ENCODE results near the gene TTC4.

TTC4 gene

GRCh38 chr1:54715493-54716298 lies at the start of gene TTC4:
Gene TTC4, plus strand, starts transcription at chr1:54715861. Its CDS starts 48 bp downstream, at chr1:54715909.
- DNase-seq (ENCODE audit: low read depth): peak; percentile 81

DNA sequence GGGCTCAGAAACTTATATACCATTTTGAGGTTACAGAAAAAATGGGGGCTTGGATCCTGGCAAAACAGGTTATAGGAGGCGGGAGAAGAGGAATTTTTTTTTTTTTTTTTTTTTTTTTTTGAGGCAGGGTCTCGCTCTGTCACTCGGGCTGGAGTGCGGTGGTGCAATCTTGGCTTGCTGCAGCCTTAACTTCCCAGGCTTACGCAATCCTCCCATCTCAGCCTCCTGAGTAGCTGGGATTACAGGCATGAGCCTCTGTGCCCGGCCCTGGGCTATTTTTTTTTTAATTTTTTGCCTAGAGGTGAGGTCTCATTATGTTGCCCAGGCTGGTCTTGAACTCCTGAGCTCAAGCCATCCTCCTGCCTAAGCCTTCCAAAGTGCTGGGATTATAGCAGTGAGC lies 49.3 kb upstream of the TTC4 start:
- no peak for DNase-seq (ENCODE audit: low read depth)

GRCh38 chr1:54667797-54668196 lies 47.9 kb upstream of the TTC4 start:
- DNase-seq (ENCODE audit: low read depth): no peak

GRCh38 chr1:54668567-54668966 lies 47.1 kb upstream of the TTC4 start:
- DNase-seq (ENCODE audit: low read depth): no peak

DNA sequence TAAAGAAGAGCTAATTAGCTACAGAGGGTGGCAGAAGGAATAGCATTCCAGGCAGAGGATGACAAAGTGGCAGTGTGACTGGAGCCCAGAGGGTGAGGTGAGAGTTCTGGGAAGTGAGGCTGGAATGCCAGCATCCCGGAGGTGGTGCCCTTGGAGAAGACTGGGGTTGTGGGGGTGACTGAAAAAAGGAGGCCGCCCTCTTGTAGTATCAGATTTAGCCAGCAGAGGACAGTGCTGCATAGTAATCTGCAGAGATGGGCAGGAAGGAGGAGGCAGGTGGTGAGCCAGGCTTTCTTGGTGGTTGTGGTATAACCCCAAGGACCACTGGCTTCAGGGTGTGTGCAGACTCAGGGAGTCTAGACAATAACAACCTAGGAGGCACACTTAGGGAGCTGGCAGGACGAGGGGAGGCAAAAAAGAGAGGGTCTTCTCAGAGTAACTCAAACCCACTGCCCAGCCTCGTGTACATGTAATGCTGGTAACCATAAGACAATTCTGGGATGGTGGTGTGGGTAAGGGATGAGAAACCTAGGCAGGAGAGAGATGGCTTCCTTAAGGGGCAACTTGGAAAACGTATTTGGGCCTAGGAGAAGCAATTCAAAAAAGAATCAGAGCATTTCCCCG lies 43.6 kb upstream of the TTC4 start:
- DNase-seq (ENCODE audit: low read depth): peak; percentile 59

- no peak for DNase-seq (ENCODE audit: low read depth)
Observed at GRCh38 chr1:54678776-54679643, 36.7 kb upstream of the TTC4 start.

GRCh38 chr1:54679706-54680105 lies 36.0 kb upstream of the TTC4 start:
- DNase-seq (ENCODE audit: low read depth): no peak

GRCh38 chr1:54680387-54680786 lies 35.3 kb upstream of the TTC4 start:
- DNase-seq (ENCODE audit: low read depth): no peak

- DNase-seq (ENCODE audit: low read depth): no peak
Observed at GRCh38 chr1:54681358-54681757, 34.3 kb upstream of the TTC4 start.

DNA sequence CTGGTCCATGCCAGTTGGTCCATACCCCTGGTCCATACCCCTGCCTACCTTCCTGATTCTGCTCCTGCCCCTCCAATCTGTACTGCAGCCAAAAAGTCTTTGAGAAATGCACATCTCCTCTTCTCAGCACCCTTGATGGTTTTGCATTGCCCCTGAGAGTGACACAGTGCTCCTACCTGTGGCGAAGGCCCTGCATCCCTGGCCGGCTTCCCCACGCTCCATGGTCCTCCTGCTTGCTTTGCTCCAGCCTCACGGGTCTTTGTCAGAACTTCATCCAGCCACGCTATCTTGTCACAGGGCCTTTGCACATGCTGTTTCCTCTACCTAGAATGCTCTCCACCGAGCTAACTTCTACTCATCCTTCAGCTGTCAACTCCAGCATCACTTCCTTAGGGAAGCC lies 32.2 kb upstream of the TTC4 start:
- no peak for DNase-seq (ENCODE audit: low read depth)

DNA sequence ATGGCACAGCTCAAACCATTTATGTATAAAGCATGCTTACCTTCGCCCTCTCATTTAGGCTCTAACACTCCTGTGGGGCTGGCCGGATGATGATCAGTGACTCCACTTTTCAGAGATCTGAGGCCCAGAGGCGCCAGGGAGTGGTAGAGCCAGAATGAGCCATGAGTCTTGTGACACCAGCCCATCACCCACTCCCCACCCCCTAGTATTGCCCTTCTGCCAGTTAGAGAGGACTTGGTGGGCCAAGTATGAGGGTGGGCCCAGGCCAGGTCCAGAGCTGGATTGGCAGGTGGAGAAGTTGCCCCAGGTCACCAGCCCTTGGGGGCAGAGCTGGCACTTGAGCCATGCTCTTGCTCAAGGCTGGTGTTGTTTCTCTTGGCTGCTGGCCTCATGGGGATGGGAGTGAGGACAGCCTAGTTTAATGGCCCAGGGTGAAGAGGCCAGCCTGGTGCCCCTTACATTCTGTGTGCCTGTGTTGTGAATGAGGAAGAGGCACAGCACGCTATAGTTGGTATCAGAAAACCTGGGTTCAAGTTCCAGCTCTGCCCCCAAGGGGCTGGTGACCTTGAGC lies 30.2 kb upstream of the TTC4 start:
- no peak for DNase-seq (ENCODE audit: low read depth)

DNA sequence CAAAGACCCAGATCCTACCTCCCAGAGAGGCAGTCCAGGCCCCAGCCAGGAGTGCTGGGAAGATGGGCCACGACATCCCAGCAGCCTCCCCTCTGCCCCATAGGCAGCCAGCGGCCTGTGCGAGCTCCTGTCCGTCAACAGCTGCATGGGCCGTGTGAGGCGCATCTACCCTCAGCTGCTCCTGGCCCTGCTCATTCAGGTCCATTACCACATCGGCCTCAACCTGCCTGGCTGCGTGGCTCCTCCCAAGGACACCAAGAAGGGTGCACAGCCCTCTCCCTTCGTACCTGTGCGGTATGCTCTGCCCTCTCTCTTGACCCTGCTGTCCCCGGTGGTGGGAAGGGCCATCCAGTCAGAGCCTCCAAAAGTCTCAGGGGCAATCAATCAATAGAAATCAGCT lies 29.5 kb upstream of the TTC4 start:
- DNase-seq (ENCODE audit: low read depth): no peak

DNA sequence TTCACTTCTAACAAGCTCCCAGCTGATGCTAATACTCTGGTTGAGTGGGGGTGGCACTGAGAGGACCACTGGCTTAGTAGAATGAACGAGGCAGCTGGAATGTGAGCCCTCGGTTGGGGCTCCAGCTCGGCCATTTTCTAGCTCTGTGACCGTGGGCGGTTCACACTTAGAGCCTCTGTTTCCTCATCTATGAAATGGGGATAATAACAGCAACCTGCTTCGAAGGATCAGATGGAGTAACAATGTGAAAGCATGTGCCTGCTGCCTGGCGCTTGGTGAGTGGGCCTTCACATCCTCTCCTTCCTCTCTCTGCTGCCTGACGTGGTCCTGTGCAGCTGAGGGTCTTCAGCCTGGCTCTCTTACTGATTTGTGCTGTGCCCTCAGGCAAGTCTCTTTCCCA lies 20.9 kb upstream of the TTC4 start:
- DNase-seq (ENCODE audit: low read depth): no peak

- DNase-seq (ENCODE audit: low read depth): no peak
Observed at GRCh38 chr1:54695221-54695620, 20.4 kb upstream of the TTC4 start.

DNA sequence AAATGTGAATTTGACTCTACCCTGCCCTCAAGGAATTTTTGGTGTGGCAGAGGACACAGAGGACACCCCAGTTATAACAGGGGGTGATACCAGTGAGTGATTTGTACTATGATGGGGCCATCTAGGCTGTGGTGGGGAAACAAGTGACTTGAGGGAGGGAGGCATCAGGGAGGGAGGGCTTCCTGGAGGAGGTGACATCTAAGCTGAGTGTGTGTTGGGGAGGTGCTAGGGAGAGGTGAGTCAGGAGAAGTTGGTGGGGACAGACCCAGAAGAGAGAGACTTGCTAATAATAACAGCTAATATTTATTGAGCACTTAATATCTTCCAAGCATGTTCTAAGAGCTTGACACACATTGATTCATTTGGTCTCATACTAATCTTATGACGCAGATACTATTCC lies 19.9 kb upstream of the TTC4 start:
- no peak for DNase-seq (ENCODE audit: low read depth)

DNA sequence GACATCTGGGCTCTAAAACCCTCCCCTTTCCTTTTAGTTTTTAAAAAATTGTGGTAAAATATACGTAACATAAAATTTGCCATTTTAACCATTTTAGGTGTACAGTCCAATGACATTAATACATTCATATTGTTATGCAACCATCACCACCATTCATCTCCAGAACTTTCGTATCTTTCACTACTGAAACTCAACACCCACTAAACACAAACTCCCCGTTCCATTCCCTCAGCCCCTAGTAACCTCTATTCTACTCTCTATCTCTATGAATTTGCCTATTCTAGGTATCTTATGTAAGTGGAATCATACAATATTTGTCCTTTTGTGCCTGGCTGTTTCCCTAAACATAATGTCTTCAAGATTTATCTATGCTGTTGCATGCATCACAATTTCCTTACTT lies 19.4 kb upstream of the TTC4 start:
- DNase-seq (ENCODE audit: low read depth): no peak

DNA sequence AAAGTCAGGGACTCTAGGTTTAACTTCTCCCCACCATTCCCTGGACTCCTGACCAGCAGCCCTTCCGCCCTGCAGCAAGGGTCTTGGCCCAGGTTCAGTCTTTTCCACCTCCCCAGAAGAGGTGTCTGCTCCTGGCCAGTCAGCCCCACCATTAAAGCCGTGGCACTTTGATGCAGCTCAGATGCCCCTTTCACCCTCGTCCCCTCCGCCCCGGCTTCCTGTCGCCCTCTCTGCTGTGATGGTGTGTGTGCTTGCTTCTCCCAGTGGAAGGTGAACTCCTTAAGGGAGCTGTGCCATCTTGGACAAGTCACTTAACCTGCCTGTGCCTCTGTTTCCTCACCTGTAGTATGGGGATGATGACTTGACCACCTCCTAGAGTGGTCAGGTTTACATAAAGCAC lies 17.8 kb upstream of the TTC4 start:
- no peak for DNase-seq (ENCODE audit: low read depth)

- no peak for DNase-seq (ENCODE audit: low read depth)
Observed at GRCh38 chr1:54698346-54698745, 17.3 kb upstream of the TTC4 start.

DNA sequence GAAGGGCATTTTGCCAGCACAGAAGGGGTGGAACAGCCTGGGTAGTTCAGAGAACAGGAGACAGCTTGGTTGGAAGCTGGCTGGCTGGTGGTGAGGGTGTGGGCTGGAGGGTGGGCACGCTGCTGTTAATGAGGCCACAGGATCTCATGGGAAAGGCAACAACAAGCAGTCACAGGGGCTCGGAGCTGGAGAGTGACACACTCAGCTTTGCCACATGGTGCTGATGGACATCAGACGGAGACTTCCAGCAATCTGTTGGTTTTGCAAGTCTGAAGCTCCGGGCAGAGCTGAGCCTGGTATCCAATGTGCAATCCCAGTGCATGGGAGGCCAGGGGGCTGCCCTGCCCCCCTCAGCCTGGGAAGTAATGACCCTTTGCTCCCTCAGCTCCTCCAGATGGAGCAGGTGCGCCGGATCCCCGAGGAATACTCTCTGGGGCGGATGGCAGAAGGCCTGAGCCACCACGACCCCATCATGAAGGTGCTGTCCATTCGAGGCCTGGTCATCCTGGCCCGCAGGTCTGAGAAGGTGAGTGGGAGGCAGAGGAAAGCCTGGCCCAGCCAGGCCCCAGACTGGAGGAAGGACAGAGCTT lies 15.6 kb upstream of the TTC4 start:
- no peak for DNase-seq (ENCODE audit: low read depth)

DNA sequence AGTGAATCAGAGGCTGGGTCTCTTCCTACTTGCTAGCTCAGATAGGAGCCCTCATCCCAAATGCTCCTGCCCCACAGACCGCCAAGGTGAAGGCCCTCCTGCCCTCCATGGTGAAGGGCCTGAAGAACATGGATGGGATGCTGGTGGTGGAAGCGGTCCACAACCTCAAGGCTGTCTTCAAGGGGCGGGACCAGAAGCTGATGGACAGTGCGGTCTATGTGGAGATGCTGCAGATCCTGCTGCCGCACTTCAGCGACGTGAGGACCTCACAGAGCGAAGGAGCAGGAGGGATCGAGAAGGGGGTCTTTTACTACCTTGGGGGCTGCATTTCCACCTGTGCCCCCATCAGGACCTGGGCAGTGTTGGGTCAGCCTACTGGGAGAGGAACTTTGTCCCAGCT lies 14.6 kb upstream of the TTC4 start:
- no peak for DNase-seq (ENCODE audit: low read depth)

DNA sequence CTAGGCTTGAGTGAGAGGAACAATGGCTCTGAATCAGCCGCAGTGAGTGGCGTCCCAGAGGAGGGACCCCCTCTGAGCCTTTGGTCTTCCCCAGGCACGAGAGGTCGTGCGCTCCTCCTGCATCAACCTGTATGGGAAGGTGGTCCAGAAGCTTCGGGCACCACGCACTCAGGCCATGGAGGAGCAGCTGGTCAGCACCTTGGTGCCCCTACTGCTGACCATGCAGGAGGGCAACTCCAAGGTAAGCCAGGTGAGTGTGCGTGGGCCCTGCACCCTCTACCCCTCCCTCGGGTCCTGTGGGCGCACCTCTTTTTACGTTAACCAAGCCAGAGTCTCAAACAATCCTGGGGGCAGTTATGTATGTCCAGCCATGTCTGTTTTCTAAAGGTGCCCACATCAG lies 13.7 kb upstream of the TTC4 start:
- no peak for DNase-seq (ENCODE audit: low read depth)

GRCh38 chr1:54703471-54703870 lies 12.2 kb upstream of the TTC4 start:
- no peak for DNase-seq (ENCODE audit: low read depth)

Measured in activated T-cell treated with anti-CD3 and anti-CD28 coated beads for 24 hours (primary cell).